DND-41 (cell line): ENCODE data around the gene SLAMF9.

Experiments used
- EZH2 ChIP-seq: IDR thresholded peaks from 3 replicates; pipeline ENCODE4 v1.6.1; 2012; ENCODE audit warnings: borderline replicate concordance, low read depth, mild to moderate bottlenecking, moderate library complexity, low read length, inconsistent platforms; ENCODE audit not compliant: severe bottlenecking
- TF ChIP-seq, protein P1 (sequence below): IDR thresholded peaks from 2 replicates; pipeline ENCODE4 v1.5.1; 2012; ENCODE audit warnings: borderline replicate concordance, low read length, moderate library complexity, mild to moderate bottlenecking; ENCODE audit not compliant: poor library complexity, severe bottlenecking; ENCODE audit errors: extremely low read depth

DNA sequence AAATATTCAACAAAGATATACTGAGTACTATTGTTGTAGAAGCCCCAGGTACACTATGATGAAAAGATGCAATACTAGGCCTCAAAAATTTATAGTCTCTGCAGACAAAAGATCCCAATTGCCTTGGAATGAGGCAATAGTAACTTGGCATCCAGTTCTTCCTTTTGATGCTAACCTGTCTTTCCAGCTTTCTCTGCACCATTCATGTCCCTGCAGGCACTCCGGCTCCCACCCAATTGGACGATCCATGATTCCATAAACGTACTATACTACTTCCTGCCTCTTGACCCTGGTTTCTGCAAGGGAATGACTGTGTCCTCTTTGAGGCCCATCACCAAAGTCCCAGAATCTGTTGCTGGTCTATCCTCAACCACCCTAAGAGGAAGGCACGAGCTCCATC is 20.7 kb downstream of the SLAMF9 start:
- TF ChIP-seq, protein P1, sequence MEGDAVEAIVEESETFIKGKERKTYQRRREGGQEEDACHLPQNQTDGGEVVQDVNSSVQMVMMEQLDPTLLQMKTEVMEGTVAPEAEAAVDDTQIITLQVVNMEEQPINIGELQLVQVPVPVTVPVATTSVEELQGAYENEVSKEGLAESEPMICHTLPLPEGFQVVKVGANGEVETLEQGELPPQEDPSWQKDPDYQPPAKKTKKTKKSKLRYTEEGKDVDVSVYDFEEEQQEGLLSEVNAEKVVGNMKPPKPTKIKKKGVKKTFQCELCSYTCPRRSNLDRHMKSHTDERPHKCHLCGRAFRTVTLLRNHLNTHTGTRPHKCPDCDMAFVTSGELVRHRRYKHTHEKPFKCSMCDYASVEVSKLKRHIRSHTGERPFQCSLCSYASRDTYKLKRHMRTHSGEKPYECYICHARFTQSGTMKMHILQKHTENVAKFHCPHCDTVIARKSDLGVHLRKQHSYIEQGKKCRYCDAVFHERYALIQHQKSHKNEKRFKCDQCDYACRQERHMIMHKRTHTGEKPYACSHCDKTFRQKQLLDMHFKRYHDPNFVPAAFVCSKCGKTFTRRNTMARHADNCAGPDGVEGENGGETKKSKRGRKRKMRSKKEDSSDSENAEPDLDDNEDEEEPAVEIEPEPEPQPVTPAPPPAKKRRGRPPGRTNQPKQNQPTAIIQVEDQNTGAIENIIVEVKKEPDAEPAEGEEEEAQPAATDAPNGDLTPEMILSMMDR: no peak
- TF ChIP-seq EZH2: no peak
